BJ (cell line): Measurements from ENCODE around the gene RPAP2. TPM values are rescaled to one million over a fixed set of nuclear protein-coding genes. Genes with fewer than 3 reads are reported as not detected.

ENCODE experiments used
- CTCF ChIA-PET: fragments of 350-600 bp; formaldehyde crosslinking; extraction: SDS; loops from one replicate; lab custom pipeline; 2021; ENCODE audit warnings: antibody characterized with exemption, inconsistent platforms; lab: Yijun Ruan, JAX
- POLR2A ChIA-PET: fragments of 300-600 bp; sonication (Branson Sonifier 250); formaldehyde crosslinking; extraction: SDS; loops from one replicate; lab custom pipeline; 2021; ENCODE audit warnings: antibody characterized with exemption; lab: Charles Lee
- DNase-seq: peaks from one replicate; pipeline ENCODE4 v3.0.0-alpha.2; 2011; ENCODE audit warnings: low read depth
- H3K27me3 ChIP-seq: 2 replicates; pipeline ENCODE4 v1.6.0; 2011; ENCODE audit warnings: low read length; ENCODE audit not compliant: control insufficient read depth, insufficient read depth
- H3K36me3 ChIP-seq: 2 replicates; pipeline ENCODE4 v1.5.1; 2011; ENCODE audit warnings: low read length; ENCODE audit not compliant: control insufficient read depth, insufficient read depth
- H3K4me3 ChIP-seq: 2 replicates; pipeline ENCODE4 v1.5.1; 2011; ENCODE audit warnings: low read depth, mild to moderate bottlenecking, control low read depth, low read length
- CTCF ChIP-seq: IDR thresholded peaks from 2 replicates; pipeline ENCODE4 v1.5.1; 2011; ENCODE audit warnings: low read depth, mild to moderate bottlenecking, control low read depth, inconsistent platforms, low read length, moderate library complexity; ENCODE audit not compliant: insufficient read depth
- polyA plus RNA-seq: library from polyadenylated mRNA; depleted of rRNA; stranded (reverse); fragments of >200 nt; gene quantifications from 2 replicates; pipeline ENCODE4 v1.2.3, GENCODE V29; 2011

The RPAP2 gene
- polyA plus RNA-seq, 1 experiment: 4.0 TPM

DNA sequence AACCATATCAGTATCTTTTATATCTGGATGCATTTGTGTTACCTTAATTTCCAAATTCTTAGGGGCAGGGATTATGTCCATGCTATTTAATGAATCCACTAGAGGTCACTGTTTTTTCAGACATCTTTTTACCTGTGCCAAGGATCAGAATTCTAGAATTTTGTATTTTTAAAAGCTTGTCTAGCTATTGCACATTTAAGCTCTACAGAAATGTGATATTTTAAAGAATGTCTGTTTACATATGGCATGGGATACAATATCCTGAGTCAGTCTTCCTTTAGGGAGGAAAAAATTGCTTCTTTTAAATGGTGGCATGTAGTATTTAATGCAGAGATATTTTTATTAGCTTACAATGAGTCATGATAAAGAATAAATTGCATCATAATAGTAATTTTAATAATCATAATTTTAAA lies 11.3 kb downstream of the RPAP2 start:
- Histone ChIP-seq H3K36me3 (peaks cover 2% of the 10 kb centered on the region), H3K4me3 (no peak overlapping the region), H3K27me3 (no peaks in the 10 kb centered on the region)
- ChIA-PET POLR2A (no interaction called here), CTCF (interaction anchor here (0.6 to 2.0 kb wide), 10 partner anchors 9 to 512 kb away, joined by 3 to 10 read pairs (median 4); partner anchors contain the start of genes GLMN and RPAP2)
- peak; percentile 60 for TF ChIP-seq CTCF
- no peak for DNase-seq

DNA sequence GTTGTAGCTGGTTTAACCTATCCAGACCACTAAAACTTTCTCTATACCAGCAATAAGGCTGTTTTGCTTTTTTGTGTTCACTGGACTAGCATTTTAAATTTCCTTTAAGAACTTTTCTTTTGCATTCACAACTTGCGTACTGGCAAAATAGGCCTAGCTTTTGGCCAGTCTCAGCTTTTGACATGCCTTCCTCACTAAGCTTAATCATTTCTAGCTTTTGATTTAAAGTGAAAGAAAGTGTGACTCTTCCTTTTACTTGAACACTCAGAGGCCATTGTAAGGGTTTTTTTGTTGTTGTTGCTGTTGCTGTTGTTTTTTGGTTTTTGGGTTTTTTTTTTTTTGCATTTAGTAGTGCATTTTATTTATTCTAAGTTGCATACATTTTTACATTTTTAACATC lies 15.2 kb downstream of the RPAP2 start:
- CTCF ChIA-PET: interaction anchor here (1.3 kb wide), 1 partner anchor 10 kb away, joined by 4 read pairs; no protein-coding TSS in a partner anchor
- TF ChIP-seq CTCF: no peak

DNA sequence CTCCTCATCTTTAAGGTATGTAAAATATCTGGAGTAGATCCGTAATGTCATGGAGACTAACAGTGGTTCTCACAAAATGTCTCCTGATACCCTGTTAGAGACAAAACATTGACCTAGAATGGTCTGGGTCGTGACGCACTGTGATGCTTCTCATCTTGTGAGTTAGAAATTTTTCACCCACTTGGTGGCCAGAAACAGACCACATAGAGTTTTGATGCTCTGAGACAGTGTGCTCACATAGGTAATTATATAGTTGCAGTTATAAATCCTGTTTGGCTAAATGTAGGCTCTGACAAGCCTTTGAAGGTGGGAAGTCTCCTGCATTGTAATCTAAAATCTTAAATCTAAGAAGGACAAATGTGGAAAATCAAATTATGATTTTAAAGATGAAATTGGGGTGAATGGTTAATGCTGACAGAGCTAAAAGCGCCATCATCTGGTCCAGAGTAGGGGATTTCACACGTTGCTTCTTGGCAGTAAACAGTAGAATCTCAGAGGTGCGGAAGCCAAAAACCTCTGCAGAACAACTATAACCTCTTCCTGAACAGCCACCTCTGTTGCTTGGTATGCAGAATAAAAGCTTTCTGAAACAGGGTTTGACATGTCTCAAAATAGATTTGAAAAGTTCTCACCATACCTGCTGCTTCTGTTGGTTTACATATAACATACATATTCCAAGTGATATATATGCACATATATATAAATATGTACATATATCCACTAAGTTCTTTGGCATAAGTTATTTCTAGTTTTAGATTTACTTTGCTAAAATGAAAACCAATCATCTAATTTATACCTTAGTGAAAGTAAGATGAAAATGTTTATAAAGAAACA lies 17.1 kb downstream of the RPAP2 start:
- no peak for DNase-seq
- CTCF ChIA-PET: interaction anchor here (1.1 to 1.3 kb wide), 2 partner anchors 10 to 24 kb away, joined by 3 to 6 read pairs; no protein-coding TSS in a partner anchor

More for the DNA sequence above, 15.2 kb downstream of the RPAP2 start:
- Histone ChIP-seq H3K4me3 (no peak overlapping the region), H3K36me3 (no peaks in the 10 kb centered on the region; the same call in 1 of the 2 replicates), H3K27me3 (no peaks in the 10 kb centered on the region)
- no peak for DNase-seq
- POLR2A ChIA-PET: no interaction called here

DNA sequence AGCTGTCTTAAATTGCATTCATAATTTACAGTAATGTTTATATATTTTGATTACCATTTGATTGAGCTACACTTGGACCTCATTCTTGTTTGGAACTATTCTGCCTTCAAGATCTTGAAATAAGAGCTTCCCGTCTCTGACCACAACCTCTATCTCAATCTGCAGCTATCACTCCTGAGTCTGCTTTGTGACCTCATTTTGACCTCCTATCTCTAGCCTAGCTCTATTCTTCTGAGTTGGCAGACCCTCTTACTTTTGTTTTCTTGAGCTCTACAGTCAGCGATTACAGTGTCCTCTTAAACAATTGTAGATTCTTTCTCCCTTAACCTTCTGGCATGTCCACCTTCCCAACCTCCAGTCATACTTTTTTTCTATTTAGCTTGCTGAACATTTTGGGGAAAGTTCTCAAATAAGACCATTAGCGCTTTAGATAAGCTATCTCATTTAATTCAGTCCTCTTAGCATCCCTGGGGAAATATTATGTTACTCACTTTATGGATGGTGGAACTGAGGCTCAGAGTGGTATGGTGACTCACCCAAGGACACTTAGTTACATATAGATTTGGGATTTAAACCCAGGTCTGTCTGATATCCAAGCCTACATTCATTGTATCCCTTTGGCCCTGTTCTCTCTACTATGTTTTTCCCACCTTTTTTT lies 19.1 kb downstream of the RPAP2 start:
- Histone ChIP-seq H3K27me3 (no peaks in the 10 kb centered on the region), H3K4me3 (no peak overlapping the region), H3K36me3 (no peaks in the 10 kb centered on the region)
- ChIA-PET POLR2A (no interaction called here), CTCF (interaction anchor here (0.7 to 2.5 kb wide), 3 partner anchors 8 to 278 kb away, joined by 3 to 10 read pairs (median 4); no protein-coding TSS in a partner anchor)
- no peak for TF ChIP-seq CTCF
- no peak for DNase-seq

More for the DNA sequence above, 17.1 kb downstream of the RPAP2 start:
- H3K4me3 ChIP-seq: no peak overlapping the region
- no peaks in the 10 kb centered on the region for H3K27me3 ChIP-seq
- H3K36me3 ChIP-seq: no peaks in the 10 kb centered on the region; the same call in 1 of the 2 replicates
- POLR2A ChIA-PET: no interaction called here
- TF ChIP-seq CTCF: no peak
